Ishikawa (cell line): ENCODE results near the gene ALAS1.

Experiments used
- CEBPB ChIP-seq: IDR thresholded peaks from 2 replicates; pipeline ENCODE4 v1.6.1; 2012
- CREB1 ChIP-seq: IDR thresholded peaks from 2 replicates; pipeline ENCODE4 v1.6.1; 2012; ENCODE audit warnings: low read depth
- EGR1 ChIP-seq: IDR thresholded peaks from 2 replicates; pipeline ENCODE4 v1.6.1; 2012
- EP300 ChIP-seq: IDR thresholded peaks from 2 replicates; pipeline ENCODE4 v1.6.1; 2012; ENCODE audit warnings: borderline replicate concordance
- FOXM1 ChIP-seq: IDR thresholded peaks from 2 replicates; pipeline ENCODE4 v1.6.1; 2012; ENCODE audit warnings: low read depth, borderline replicate concordance
- MAX ChIP-seq: IDR thresholded peaks from 2 replicates; pipeline ENCODE4 v1.6.1; 2012
- NFIC ChIP-seq: IDR thresholded peaks from 2 replicates; pipeline ENCODE4 v1.6.1; 2012
- RAD21 ChIP-seq: IDR thresholded peaks from 2 replicates; pipeline ENCODE4 v1.6.1; 2012; ENCODE audit warnings: low read depth
- REST ChIP-seq: IDR thresholded peaks from 2 replicates; pipeline ENCODE4 v1.6.1; 2012; ENCODE audit warnings: low read depth, mild to moderate bottlenecking
- TAF1 ChIP-seq: IDR thresholded peaks from 2 replicates; pipeline ENCODE4 v1.6.1; 2012; ENCODE audit warnings: low read depth, mild to moderate bottlenecking
- TCF12 ChIP-seq: IDR thresholded peaks from 2 replicates; pipeline ENCODE4 v1.6.1; 2012; ENCODE audit warnings: low read depth
- TEAD4 ChIP-seq: IDR thresholded peaks from 2 replicates; pipeline ENCODE4 v1.6.1; 2012
- USF1 ChIP-seq: IDR thresholded peaks from 2 replicates; pipeline ENCODE4 v1.6.1; 2012
- YY1 ChIP-seq: IDR thresholded peaks from 2 replicates; pipeline ENCODE4 v1.6.1; 2012; ENCODE audit warnings: low read depth
- ZBTB7A ChIP-seq: IDR thresholded peaks from 2 replicates; pipeline ENCODE4 v1.6.1; 2012; ENCODE audit warnings: low read depth

Gene ALAS1

GRCh38 chr3:52167240-52167639 is 30.7 kb upstream of the ALAS1 start:
- TF ChIP-seq EP300 (no peak), TEAD4 (no peak), NFIC (no peak), FOXM1 (no peak), REST (no peak), TAF1 (no peak), USF1 (no peak), YY1 (no peak), CEBPB (no peak), MAX (no peak), RAD21 (no peak), ZBTB7A (no peak), TCF12 (no peak), EGR1 (no peak), CREB1 (no peak)

- TF ChIP-seq TAF1 (no peak), TEAD4 (no peak), REST (no peak), FOXM1 (no peak), ZBTB7A (no peak)
Observed at GRCh38 chr3:52171514-52172261, 26.3 kb upstream of the ALAS1 start.

- TF ChIP-seq USF1: no peak
- no peak for TF ChIP-seq TCF12
- TF ChIP-seq EP300: no peak
- TF ChIP-seq TAF1: no peak
Observed at GRCh38 chr3:52172262-52172757, 25.6 kb upstream of the ALAS1 start.

- TF ChIP-seq CREB1 (no peak), FOXM1 (no peak), YY1 (no peak), TCF12 (no peak), TAF1 (no peak), ZBTB7A (no peak), EP300 (no peak), RAD21 (no peak), MAX (no peak), EGR1 (no peak), USF1 (no peak), NFIC (no peak), CEBPB (no peak), REST (no peak), TEAD4 (no peak)
Observed at GRCh38 chr3:52173101-52173500, 24.9 kb upstream of the ALAS1 start.
